Measurements from ENCODE around the gene IARS2.
A peak's percentile ranks its signal among the peaks of the same experiment; 100 is the strongest.
"Not testable (repeated sequence)": the region's sequence is repeated elsewhere in the genome, so short reads cannot be mapped to it uniquely, and the experiment has no call there.

The IARS2 gene

DNA sequence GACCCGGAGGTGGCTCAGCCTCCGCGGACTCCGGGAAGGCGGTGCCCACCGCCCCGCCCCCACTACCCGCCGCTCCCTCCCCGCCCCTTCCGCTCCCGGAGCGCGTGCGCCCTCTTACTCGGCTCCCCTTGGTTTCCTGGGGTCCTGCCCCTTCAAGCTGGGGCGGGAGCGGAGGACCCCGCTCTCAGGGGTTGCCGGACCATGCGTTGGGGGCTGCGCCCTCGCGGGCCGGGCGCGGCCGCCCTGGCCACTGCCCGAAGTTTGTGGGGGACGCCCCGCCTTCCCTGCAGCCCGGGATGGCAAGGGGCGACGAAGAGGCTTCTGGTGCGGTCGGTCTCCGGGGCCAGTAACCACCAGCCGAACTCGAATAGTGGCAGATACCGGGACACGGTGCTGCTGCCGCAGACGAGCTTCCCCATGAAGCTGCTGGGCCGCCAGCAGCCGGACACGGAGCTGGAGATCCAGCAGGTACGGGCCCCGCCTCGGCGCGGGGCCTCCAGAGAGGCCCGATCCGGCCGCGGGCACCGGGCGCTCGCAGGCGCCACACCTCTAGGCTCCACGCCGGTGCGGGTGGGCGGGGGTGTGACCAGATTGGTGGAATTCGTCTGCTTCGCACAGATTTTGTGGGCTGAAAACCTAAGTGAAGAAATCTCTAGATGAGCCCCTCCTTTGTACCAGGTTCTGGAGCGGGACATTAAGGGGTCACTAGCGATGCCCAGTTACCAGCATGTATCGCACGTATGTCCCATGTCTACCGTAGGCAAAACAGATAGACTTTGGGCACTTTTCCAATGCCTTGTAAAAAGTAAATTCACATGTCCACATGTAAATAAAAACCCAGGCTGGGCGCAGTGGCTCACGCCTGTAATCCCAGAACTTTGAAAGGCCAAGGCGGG, at the start of gene IARS2:
Gene IARS2, plus strand, starts transcription at position 117 of the 896 bp plus-strand sequence. Its CDS starts 85 bp downstream, at position 202.
- peak; percentile 76 to 92 for DNase-seq

DNA sequence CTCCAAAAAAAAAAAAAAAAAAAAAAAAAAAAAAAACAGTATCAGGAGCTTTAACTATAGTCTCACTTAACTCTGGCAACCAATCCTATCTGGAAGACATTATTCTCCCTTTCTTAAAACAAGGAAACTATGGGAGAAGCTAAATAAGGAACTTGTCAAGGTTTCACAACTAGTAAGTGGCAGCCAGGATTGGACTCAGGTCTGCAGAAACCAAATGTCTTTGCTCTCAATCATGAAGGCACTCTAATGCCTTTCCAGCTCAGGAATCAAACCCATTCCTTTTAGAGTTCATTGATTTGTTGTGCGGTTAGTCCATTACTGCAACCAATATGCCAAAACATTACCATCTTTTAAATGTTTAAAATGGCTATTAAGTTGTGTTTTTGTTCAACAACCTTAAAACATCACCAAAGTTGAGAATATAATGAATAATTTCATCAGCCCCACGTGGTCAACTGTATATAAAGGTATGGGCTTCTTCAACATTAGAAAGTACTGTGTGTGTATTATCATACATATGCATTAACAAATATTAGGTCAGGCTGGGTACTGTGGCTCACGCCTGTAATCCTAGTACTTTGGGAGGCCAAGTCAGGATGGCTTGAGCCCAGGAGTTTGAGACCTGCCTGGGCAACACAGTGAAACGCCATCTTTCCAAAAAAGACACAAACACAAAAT, 49.1 kb upstream of the IARS2 start:
- no peak for DNase-seq

DNA sequence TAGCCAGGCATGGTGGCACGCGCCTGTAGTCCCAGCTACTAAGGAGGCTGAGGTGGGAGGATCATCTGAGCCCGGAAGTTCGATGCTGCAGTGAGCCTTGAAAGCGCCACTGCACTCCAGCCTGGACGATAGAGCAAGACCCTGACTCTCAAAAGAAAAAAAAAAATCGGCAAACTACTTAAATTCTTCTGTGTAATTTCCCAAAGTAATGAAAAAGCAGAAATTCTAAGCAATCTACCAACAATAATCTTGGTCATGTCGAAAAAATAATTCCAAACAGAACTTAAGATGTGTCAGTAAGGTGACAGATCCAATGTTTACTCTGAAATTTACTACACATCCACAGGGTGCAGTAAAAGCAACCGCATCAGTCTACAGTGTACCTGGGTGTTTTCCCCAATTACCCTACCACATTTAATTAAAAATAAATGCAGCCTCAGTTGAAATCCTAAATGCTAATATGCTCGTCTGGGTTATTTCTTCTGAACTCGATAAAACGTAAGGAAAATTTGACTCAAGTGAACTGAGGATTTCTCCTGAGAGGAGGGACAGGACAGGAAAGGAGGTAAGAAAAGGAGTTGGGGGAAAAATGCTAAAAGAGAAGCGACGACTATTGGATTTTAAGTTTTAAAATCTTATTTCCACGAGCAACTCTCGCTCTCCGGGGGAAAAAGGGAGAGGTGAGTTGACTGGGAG, 48.4 kb upstream of the IARS2 start:
- peak; percentile 4 to 7 for DNase-seq

DNA sequence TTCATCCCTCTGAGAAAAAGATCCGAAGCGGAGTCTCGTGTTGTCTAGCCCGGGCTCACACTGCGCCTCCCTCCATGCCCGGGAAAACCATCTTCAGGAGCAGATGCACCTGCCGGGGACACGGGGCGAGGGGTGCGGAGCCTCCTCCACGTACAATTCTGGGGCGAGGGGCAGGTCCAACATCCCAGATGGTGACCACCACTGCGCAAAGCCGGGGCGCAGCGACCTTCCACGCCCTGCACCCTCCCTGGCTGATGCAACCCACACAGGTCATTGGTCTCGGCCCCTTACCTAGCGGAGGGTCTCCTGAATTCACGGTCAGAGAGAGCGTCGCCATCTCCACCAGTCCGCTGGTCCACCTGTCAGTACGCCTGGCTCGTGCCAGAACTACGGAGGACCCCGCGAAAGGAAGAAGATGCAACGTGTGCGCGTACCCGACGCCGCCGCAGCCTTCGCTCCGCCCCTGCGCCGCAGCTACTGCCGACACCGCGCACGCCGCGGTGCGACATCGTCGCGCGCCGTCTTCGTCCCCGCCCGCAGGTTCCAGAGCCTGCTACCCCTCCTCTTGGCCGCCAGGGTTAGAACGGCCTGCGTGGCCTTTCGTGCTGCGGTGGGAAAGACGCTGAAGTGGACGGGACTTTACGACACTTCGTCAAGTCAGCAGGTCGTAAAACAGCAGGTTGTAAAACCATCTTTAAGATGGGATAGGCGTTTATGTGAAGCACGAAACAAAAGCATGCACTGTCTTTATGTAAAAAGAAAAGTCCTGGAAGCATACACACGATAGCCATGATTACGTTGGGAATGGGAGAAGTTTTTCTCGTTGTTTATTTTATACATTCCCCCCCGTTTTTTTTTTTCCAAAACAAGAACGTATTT, 47.6 kb upstream of the IARS2 start, which contains the start of gene EPRS1:
Gene EPRS1, minus strand, starts transcription at position 454 of the 879 bp plus-strand sequence. Its CDS starts 117 bp downstream, at position 337.
- DNase-seq = peak; percentile 89 to 98

DNA sequence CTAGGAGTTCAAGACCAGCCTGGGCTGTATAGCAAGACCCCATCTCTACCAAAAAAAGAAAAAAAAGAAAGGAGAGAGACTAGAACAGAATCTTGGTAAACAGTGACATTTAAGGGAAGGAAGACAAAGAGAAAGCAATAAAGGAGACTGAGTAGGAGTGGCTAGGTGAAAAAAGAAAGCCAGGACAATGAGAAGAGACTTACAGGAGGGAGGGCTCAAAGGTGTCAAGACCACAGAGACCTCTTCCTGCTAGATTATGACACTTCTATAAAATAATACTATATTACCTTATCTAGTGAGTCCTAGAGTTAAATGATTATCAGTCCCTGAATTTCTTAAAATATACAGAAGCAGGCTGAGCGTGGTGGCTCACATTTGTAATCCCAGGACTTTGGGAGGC, 37.6 kb upstream of the IARS2 start:
- no peak for DNase-seq

DNA sequence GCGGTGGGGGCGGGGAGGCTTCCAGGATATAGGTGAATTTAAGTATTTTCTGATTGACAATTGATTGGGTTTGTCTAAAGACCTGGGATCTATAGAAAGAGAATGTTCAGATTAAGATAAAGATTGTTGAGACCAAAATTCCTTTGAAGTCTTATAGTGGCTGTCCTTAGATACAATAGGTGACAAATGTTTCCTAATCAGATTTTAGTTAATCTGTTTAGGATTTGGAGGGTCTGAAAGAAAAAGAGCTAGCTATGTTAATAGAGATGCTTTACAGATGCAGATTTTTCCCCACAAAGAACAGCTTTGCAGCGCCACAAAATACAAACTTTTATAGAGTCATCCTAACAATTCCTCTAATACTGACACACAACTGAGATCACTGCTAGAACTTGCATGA, 33.1 kb upstream of the IARS2 start:
- DNase-seq = no peak

DNA sequence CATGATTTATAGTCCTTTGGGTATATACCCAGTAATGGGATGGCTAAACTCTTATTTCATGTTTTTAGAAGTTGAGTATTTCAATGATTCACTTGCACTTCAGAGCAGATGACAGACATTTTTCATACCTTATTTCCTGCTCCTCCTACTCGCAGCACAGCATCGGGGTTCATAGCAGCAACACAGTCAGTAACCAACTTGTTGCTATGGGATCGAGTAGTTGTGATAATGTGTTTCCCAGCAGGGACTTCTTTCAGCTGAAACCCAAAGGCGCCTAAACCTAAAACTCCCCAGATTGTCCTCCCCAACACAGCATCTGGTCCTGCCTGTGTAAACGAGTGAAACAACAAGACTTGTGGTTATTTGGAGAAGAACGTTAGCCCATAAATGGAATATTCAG, 31.3 kb upstream of the IARS2 start:
- no peak for DNase-seq

DNA sequence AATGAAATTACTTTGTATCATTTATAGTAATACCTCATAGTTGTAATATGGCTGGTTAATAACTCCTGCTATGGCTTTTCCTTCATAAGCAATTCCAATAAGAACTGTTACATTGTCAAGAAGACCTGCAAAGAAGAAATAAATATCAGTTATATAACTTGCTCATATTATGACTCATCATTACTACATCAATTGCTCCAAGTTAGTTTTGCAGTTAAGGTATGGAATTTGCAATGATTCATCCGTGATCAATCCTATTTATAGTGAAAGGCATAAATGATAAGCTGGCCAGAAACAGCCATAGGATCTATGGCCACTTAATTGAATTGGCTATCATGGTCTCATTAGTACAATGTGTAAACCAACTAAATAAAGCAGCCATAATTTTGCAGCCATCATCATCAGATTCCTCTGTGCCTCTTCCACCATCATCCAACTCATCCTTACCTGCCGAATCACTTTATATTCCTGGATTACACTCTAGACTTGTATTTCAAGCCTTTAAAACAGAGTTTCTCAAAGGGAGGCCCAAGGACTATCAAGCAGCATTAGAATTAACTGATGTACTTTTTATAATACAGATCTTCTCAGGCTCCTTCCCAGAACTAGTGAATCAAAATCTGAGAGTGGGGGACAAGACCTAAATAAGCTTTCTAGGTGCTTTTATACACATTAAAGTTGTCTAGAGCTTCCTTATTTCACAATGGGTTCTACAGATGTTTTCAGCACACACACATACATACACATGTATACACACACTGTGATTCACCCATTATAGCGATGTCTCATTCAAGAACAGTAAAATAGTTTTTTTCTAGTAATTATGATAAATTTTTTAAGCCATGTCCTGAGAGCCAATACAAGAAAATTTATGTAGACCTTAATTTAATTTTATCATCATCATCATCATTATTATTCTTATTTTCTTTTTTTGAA, 26.4 kb upstream of the IARS2 start:
- no peak for DNase-seq

DNA sequence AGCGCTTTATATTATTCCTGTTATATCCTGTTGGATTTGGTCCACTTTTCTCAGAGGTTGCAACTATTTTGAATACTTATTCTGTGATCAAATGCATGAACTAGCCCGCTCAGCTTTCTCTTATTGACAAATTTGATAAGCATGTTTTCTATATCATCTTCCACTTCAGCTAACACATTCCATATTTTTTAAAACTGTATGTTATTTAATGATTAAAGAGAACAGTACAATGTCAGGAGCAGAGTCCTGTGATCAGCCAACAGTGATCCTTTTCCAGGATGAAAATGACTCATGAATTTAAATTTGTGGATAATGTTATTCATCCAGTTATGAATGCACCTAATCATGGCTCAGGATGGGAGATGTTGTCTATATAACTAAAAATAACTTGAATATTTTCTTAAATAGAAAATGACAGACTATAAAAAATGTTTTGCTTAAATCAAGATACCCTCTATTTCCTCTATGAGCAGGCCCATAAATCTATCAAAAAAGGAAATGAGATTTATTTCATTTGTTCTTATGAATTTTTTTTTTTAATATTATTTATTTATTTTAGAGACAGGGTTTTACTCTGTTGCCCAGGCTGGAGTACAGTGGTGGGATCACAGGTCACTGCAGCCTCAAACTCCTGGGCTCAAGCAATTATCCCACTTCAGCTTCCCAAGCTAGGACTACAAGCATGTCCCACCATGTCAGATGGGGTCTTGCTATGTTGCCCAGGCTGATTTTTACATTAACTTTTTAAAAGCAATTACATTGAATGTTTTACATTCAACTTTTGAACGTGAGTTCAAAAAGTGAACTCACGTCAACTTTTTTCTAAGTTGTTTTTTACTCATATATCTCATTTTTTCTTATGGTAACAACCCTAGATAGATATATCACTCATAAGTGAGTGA, 16.8 kb upstream of the IARS2 start:
- no peak for DNase-seq

DNA sequence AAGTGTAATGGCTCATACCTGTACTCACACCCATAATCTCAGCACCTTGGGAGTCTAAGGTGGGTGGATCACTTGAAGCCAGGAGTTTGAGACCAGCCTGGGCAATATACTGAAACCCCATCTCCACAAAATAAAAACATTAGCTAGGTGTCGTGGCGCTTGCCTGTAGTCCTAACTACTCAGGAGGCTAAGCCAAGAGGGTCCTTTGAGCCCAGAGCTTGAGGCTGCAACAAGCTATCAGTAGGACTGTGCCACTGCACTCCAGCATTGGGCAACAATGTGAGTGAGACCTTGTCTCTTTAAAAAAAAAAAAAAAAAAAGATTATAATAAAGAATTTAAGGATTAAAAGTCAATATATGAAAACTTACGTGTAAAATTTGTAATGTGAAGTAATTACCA, 16.0 kb upstream of the IARS2 start:
- DNase-seq = no peak

DNA sequence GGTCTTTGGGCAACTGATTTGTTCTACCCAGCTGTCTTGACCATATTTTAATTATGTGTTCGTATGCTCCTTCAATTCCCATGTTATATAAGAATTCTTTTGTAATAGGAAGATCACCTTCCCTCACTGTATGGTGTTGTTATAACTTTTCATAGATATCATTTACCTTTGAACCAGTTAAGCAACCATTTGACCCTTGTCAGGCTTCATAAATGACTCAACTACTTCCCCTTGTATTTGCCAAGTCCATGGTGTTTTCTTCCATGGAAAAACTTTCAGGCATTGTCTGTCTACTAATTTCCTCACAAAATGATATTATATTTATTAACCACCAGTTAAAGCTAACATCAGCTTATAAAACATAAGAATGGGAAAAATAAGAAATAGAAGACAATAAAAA, 9.5 kb upstream of the IARS2 start:
- DNase-seq = no peak

DNA sequence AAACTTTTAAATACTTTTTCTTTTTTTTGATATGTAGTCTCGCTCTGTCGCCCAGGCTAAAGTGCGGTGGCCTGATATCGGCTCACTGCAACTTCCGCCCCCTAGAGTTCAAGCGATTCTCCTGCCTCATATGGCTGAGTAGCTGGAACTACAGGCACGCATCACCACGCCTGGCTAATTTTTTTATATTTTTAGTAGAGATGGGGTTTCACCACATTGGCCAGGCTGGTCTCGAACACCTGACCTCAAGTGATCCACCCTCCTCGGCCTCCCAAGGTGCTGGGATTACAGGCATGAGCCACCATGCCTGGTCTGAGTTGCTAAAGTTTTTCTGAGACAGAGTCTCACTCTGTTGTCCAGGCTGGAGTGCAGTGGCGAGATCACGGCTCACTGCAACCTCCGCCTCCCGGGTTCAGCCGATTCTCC, 7.7 kb upstream of the IARS2 start:
- DNase-seq = not testable (repeated sequence)

DNA sequence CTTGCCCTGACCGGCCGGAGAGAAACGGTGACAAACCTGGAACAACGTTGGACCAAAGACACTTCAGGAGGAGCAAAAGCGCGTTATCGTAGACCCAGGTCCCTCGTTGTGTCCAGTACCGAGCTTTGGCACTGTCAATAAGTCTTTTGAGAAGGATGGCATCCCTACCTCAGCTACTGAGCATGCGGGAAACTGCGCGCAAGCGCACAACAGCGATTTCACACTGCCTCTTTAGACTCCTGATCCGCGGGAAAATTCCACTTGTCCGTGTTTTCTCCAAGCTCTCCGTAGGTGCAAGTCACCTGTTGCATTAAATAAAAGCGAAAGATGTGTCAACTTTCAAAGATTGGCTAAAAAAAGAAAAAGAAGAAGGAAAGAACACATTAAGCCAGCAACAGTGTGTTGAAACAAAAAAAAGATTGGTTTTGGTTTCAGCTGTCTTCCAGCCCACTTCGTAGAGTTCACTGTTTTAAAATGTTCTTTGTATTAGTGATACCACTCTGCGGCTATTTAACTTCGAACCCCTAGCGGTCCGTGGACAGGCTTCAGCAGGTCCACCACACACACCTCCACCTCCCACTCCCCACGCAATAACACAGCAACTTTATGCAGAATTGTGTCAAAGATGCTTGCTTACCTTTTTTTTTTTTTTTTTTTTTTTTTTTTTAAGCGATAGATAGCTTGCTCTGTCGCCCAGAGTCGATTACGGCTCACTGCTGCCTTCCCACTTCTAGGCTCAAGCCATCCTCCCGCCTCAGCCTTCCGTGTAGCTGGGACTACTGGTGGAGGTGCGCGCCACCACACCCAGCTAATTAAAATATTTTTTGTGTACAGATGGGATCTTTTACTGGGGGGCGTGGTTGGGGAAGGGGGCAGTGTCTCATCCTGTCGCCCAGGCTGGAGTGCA, 4.0 kb upstream of the IARS2 start, which contains the start of gene BPNT1:
Gene BPNT1, minus strand, starts transcription at position 139 of the 907 bp plus-strand sequence. CDS start 9,942 bp downstream, outside the sequence.
- peak; percentile 94 to 98 for DNase-seq

DNA sequence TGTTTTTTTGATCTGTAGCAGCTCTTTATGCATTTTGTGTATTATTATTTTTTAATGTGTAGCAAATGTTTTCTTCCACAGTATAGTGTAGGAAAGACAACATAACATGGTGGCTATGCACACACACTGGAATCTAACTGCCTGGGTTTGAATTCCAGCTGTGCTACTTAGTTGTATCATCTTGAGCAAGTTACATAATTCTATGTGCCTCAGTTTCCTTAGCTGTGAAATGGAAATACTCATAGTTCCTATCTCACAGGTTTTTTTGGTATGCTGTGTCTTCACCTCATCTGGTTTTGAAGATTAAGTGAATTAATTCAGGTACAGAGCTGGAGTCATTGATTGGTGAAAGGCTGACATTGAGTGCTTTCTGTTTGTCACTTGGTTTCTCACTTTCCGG, 1.2 kb upstream of the IARS2 start:
- no peak for DNase-seq

DNA sequence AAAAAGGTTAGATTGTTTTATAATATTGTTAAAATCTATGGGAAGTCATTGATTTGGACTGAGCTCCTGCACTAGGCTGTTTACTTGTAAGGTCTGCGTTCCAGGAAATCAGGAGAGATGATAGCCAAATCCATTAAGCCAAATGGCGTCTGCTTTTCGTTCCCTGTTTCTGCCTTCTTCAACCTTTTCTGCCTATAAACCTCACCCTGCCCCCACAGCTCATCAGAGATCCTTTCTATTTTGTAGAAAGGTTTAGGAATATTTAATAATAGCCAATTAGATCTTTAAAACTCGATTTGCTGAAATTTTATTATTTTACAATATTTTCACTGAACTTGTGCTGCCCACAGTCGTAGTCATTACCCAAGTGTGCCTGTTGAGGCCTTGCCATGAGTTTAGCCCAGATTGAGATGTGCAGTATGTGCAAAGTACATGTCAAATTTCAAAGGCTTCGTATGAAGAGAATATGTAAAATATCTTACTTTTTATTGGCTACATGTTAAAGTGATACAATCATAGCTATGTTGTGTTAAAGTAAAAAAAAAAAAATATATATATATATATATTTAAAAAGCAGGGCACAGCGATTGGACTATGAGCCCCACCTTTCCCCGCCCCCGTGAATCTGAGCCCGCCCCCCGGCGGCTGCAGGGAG, 444 bp upstream of the IARS2 start:
- DNase-seq = no peak

DNA sequence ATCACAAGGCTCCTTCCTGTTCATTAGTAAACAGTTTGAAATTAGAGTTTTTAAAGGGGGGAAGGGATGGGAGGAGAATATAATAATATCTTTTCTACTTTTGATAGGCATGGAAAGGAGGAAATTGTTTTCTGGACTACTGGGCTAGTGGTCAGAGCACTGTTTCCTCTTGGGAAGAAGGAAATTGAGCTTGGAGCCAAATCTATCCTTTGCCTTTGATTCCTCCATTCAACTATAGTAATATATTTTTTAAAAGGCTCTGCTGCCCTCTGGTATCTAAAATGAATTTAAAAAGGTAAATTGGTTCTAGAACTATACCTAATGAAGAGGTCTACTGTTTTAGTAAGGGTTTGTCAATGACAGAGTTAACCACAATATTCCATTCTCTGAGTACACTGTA, 5.9 kb downstream of the IARS2 start:
- no peak for DNase-seq

DNA sequence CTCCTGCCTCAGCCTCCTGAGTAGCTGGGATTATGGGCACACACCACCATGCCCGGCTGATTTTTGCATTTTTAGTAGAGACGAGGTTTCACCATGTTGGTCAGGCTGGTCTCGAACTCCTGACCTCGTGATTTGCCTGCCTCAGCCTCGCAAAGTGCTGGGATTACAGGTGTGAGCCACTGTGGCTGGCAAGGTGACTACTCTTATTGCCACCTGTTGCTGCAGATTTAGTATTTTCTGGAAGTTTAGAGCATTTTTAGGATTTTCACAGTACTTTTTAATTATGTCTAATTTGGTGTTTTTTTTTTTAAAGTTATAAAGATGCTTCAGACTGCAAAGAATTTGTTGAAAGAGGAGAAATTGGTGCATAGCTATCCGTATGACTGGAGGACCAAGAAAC, 16.5 kb downstream of the IARS2 start:
- not testable (repeated sequence) for DNase-seq

DNA sequence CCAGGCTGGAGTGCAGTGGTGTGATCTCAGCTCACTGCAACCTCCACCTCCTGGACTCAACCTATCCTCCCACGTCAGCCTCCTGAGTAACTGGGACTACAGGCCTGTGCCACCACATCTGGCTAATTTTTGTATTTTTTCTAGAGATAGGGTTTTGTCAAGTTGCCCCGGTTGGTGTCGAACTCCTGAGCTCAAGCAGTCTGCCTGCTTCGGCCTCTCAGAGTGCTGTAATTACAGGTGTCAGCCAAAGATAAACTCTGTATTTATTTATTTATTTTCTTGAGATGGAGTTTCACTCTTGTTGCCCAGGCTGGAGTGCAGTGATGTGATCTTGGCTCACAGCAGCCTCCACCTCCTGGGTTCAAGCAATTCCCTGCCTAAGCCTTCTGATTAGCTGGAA, 18.7 kb downstream of the IARS2 start:
- DNase-seq = not testable (repeated sequence)
